H1 (cell line): Measurements from ENCODE around the gene TMEM127. TPM values are rescaled to one million over a fixed set of nuclear protein-coding genes. Genes with fewer than 3 reads are reported as not detected.

Source experiments
- CBX8 ChIP-seq: fragments of 300-800, 300-1000 bp; sonication (generic); IDR thresholded peaks from 2 replicates; pipeline ENCODE4 v1.7.1; 2016; ENCODE audit warnings: low read depth, low read length, borderline replicate concordance
- CHD1 ChIP-seq: IDR thresholded peaks from 2 replicates; pipeline ENCODE4 v1.6.1; 2012; ENCODE audit warnings: low read depth, low read length, improper control_type of control experiment
- HDAC2 ChIP-seq, 2 experiments: fragments of 300-600 bp in 1 of 2; sonication (generic) in 1 of 2; IDR thresholded peaks; 2 replicates each; pipeline ENCODE4 v1.6.1; 2011 to 2012; ENCODE audit warnings: low read depth in 2 of 2, low read length in 2 of 2, mild to moderate bottlenecking in 2 of 2, moderate library complexity in 2 of 2, borderline replicate concordance in 1 of 2, inconsistent platforms in 1 of 2
- MAFK ChIP-seq: IDR thresholded peaks from 2 replicates; pipeline ENCODE4 v1.6.1; 2012; ENCODE audit warnings: low read depth, mild to moderate bottlenecking, improper control_type of control experiment, low read length
- NRF1 ChIP-seq: IDR thresholded peaks from 2 replicates; pipeline ENCODE4 v1.6.1; 2011; ENCODE audit warnings: mild to moderate bottlenecking, low read depth, low read length, improper control_type of control experiment
- RAD21 ChIP-seq, 2 experiments: IDR thresholded peaks in 1 of 2; conservative IDR thresholded peaks in 1 of 2; 2 replicates each; pipeline ENCODE4 v1.6.1; 2011; ENCODE audit warnings: low read depth in 2 of 2, low read length in 2 of 2, improper control_type of control experiment in 1 of 2, inconsistent platforms in 1 of 2, mild to moderate bottlenecking in 1 of 2, moderate library complexity in 1 of 2
- RXRA ChIP-seq: IDR thresholded peaks from 2 replicates; pipeline ENCODE4 v1.6.1; 2011; ENCODE audit warnings: low read depth, mild to moderate bottlenecking, low read length, moderate library complexity; ENCODE audit not compliant: insufficient read depth
- SP4 ChIP-seq: IDR thresholded peaks from 2 replicates; pipeline ENCODE4 v1.6.1; 2012; ENCODE audit warnings: low read length, inconsistent platforms
- TBP ChIP-seq: IDR thresholded peaks from 2 replicates; pipeline ENCODE4 v1.6.1; 2011; ENCODE audit warnings: low read depth, low read length, improper control_type of control experiment
- polyA plus RNA-seq, 7 experiments: library from polyadenylated mRNA; depleted of rRNA in 3 of 7; stranded (reverse) in 5 of 7; unstranded in 2 of 7; fragments of >200 nt in 5 of 7; fragments of 200-250 nt in 2 of 7; gene quantifications; 1 replicate in 5 of 7; 2 replicates in 1 of 7; 4 replicates in 1 of 7; pipeline versions ENCODE4 v1.2.1 to v1.2.3, GENCODE V29; 2011 to 2013; ENCODE audit warnings: missing spikeins in 2 of 7, mixed read lengths in 2 of 7
- total RNA-seq: library from RNA; stranded (reverse); fragmentation: NEBNext Ultra II Directional; extraction: Animal tissue kit (Norgen Biotek cat#: 25700); gene quantifications from 2 replicates; pipeline ENCODE4 v1.2.1, GENCODE V29; 2021
- TF ChIP-seq, protein P1 (sequence below): IDR thresholded peaks from 2 replicates; pipeline ENCODE4 v1.6.1; 2011; ENCODE audit warnings: low read length, improper control_type of control experiment
- TF ChIP-seq, protein P2 (sequence below), 3 experiments: IDR thresholded peaks; 1 replicate in 2 of 3; 2 replicates in 1 of 3; pipeline versions ENCODE4 v1.5.1 to v1.6.1; 2011; ENCODE audit warnings: low read length in 3 of 3, mild to moderate bottlenecking in 3 of 3, inconsistent platforms in 2 of 3, low read depth in 1 of 3, moderate library complexity in 1 of 3; ENCODE audit not compliant: insufficient read depth in 1 of 3; ENCODE audit errors: control extremely low read depth in 1 of 3
- TF ChIP-seq, protein P3 (sequence below): IDR thresholded peaks from 2 replicates; pipeline ENCODE4 v1.6.1; 2012; ENCODE audit warnings: inconsistent platforms

Gene TMEM127
- total and polyA plus RNA-seq, 2 of the 8 experiments (the other 6 are each of a cell fraction or from before 2014, with no cell fraction given) = 25.0 to 41.0 TPM

DNA sequence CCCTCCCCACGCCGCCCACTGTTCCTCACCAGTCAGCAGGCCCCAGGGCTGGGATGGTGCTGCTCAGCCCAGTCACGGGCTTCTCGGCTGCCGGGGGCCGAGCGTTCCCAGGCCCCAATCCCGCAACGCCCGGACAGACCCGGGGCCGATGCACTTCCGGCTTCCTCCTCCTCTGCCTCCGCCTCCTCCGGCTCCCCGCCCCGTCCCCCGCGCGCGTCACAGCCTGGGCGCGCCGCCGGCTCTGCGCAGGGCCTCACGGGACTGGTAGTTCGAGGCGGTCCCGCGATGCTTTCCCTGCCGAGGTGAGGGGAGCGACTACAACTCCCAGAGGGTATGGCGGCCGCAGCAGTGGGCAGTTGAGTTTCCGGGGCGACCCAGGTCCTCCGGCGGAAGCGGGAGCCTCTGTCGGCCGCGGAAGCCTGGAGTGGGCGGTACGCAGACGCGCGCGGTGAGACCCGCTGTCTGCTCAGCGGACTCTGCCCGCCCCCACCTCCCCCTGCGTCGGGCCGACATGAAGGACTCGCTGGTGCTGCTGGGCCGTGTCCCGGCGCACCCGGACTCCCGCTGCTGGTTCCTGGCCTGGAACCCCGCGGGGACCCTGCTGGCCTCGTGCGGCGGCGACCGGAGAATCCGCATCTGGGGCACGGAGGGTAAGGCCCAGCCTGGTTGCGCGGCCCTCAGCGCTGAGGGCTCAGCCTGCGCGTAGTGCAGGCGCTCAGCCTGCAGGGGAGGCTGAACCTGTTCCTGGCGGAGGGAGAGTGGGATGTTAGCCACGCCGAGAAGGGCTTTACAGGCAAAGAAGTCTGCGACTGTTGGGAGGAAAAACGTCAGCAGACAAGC is at the start of gene TMEM127, which contains the start of gene CIAO1 (continued):
- TF ChIP-seq CHD1 (no peak), RXRA (no peak), SP4 (no peak), NRF1 (0 out of 2 replicates have a peak, but pooled peaks have one; percentile 23), HDAC2 (IDR thresholded peaks at IDR 0.05; ENCODE audit: borderline replicate concordance in 1 of 2, low read depth in 2 of 2, low read length in 2 of 2) (peak in 1 of 2 experiments; percentile 42; a peak in 1 of 4 replicates), TBP (peak; percentile 40; the same call in 1 of the 2 replicates), CBX8 (no peak), RAD21 (IDR thresholded peaks at IDR 0.05 in 1 of 2, conservative IDR thresholded peaks at IDR 0.05 in 1 of 2; ENCODE audit: low read depth in 2 of 2, low read length in 2 of 2) (no peak; a peak in 1 of 4 replicates), MAFK (no peak)
- TF ChIP-seq, protein P1, sequence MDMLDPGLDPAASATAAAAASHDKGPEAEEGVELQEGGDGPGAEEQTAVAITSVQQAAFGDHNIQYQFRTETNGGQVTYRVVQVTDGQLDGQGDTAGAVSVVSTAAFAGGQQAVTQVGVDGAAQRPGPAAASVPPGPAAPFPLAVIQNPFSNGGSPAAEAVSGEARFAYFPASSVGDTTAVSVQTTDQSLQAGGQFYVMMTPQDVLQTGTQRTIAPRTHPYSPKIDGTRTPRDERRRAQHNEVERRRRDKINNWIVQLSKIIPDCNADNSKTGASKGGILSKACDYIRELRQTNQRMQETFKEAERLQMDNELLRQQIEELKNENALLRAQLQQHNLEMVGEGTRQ = no peak
- TF ChIP-seq, protein P2, sequence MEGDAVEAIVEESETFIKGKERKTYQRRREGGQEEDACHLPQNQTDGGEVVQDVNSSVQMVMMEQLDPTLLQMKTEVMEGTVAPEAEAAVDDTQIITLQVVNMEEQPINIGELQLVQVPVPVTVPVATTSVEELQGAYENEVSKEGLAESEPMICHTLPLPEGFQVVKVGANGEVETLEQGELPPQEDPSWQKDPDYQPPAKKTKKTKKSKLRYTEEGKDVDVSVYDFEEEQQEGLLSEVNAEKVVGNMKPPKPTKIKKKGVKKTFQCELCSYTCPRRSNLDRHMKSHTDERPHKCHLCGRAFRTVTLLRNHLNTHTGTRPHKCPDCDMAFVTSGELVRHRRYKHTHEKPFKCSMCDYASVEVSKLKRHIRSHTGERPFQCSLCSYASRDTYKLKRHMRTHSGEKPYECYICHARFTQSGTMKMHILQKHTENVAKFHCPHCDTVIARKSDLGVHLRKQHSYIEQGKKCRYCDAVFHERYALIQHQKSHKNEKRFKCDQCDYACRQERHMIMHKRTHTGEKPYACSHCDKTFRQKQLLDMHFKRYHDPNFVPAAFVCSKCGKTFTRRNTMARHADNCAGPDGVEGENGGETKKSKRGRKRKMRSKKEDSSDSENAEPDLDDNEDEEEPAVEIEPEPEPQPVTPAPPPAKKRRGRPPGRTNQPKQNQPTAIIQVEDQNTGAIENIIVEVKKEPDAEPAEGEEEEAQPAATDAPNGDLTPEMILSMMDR (IDR thresholded peaks at IDR 0.05; ENCODE audit: control extremely low read depth in 1 of 3, insufficient read depth in 1 of 3, low read depth in 1 of 3, low read length in 3 of 3) = peak in 2 of 3 experiments; percentile 24 to 29; a peak in 3 of 4 replicates
- TF ChIP-seq, protein P3, sequence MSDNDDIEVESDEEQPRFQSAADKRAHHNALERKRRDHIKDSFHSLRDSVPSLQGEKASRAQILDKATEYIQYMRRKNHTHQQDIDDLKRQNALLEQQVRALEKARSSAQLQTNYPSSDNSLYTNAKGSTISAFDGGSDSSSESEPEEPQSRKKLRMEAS = no peak; the same call in 1 of the 2 replicates
